DMS53 treated with DMSO at 0.1 percent for 48 hours (cell line): ENCODE measurements around the gene NT5DC3.
"Not testable (repeated sequence)": the region's sequence is repeated elsewhere in the genome, so short reads cannot be mapped to it uniquely, and the experiment has no call there.

Experiments
- DNase-seq: peaks from one replicate; lab custom pipeline; 2025; ENCODE audit not compliant: unreplicated experiment; lab: John Stamatoyannopoulos, UW

NT5DC3 gene

GRCh38 chr12:103810111-103810510 is 30.9 kb downstream of the NT5DC3 start:
- no peak for DNase-seq

DNA sequence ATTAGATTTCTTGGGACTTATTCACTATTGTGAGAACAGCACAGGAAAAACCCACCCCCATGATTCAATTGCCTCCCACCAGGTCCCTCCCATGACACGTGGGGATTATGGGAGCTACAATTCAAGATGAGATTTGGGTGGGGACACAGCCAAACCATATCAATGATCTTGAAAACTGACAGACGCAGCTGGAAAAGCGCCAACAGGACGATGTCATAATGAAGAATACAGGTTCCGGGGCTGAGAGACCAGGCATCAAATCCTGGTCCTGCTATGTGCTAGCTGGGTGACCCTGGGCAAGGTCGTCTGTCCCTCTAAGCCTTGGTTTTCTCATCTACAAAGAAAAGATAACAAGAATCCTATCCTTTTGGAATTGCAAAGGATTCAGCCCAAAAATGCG is 31.4 kb downstream of the NT5DC3 start:
- DNase-seq: not testable (repeated sequence)

GRCh38 chr12:103809154-103809553 is 31.9 kb downstream of the NT5DC3 start:
- no peak for DNase-seq

GRCh38 chr12:103808239-103808880 is 32.7 kb downstream of the NT5DC3 start:
- DNase-seq: no peak

DNA sequence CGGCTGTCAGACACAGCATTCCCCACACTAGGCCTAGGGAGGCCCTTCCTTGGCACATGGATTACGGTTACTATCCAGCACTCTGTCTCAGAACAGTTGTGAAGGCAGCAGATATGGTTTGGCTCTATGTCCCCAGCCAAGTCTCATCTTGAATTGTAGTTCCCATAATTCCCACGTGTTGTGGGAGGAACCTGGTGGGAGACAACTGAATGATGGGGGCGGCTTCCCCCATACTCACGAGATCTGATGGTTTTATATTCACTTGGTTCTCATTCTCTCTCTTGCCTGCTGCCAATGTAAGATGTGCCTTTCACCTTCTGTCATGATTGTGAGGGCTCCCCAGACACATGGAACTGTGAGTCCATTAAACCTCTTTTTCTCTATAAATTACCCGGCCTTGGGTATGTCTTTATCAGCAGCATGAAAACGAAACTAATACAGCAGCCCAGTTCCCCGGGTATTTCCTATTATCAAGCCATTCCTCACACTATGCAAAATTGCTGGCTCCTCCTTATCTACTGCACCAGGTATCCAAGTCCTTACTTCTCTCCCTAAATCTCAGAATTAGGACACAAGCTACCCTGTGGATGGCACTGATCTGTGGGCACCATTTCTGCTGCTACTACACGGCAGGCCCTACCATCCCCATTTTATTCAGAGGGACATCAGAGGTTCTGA is 33.3 kb downstream of the NT5DC3 start:
- DNase-seq: no peak

DNA sequence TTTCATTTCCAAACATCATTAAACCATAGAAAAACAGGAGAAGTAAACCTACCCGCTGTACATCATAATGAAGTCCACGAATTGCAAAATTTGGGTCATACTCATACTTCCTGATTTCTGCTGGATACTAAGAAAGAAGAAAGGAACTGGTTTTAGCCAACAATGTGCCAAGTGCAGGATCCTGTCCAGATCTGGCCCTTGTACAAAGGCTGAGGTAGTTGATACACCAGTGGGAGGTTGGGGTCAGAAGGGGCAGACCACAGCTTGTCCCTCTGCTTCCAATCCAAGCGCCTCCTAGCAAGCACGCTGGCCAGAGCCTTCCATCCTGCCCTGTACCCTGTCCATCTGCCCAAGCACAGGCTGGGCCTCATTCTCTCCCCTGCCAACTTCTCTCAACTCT is 34.2 kb downstream of the NT5DC3 start:
- DNase-seq: no peak

- DNase-seq: no peak
These were observed 35.2 kb downstream of the NT5DC3 start for GRCh38 chr12:103805655-103806360.

DNA sequence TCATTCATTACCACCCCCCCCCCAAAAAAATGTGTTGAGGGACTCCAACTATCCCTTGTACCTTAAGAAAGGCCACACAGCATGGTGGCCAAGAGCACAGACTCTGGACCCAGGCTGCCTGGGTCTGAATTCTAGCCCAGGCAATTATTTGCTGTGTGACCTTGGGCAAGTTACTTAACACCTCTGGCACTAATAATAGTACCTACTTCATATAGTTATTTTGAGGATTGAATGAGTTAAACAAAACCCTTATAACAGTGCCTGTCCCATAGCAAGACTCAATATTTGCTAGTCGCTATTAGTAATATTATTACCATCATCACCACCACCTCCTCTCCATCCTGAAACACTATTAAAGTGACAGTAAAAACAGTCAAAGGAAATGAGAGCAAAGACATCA is 37.2 kb downstream of the NT5DC3 start:
- DNase-seq: no peak

GRCh38 chr12:103802586-103802886 is 38.5 kb downstream of the NT5DC3 start:
- no peak for DNase-seq

- no peak for DNase-seq
These were observed 39.1 kb downstream of the NT5DC3 start for GRCh38 chr12:103801709-103802585.

DNA sequence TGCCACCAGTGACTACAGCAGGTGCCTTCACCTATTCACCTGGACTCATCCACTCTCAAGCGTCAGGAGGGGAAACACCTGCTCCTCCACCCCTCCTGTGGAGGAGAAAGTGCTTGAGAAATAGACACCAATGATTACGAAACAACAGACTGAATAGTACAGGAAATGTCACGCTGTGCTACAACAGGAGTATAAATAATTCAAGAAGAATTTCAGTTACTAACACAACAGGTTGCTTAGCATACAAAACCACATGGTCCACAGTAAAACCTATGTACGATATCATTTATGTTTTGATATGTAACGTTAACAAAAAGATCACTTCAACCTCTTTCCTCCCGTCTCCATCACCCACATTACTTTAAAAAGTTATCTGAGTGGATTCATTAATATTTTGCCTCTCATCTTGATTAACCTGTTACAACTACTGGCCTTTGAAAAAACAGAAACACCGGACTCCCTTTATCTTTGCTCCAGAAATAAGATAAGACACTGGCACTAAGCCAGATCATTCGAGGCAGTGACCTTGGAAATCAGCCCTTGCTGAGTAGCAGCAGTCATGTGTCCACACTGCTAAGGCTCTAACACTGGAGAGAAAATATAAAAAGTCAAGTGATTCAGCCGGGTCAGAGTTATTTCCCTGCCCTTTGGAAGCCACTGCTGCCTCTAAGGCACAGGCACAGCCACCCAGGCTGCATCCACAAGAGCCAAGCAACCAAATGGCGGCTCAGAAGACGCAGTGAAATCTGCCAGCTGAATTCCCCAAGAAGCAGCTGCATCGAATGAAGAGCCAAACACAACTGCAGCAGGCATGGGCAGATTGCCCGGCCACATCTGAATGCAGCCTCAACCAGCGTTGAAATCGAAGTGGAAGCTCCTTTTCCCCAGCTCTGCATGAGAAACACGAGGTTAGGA is 40.9 kb downstream of the NT5DC3 start:
- peak; percentile 98 for DNase-seq

DNA sequence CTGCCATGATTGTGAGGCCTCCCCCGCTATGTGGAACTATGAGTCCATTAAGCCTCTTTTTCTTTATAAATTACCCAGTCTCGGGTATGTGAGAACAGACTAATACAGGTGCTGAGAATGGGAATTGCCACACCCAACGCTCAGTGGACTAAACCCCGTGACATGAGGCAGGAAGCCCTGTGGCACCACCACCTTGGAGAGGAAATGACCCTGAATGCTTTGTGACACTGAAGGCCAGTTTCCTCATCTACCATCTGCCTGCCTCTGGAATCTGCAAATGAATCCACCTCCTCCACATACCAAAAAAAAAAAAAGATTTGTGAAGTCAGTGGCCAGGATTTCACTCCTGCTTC is 41.6 kb downstream of the NT5DC3 start:
- no peak for DNase-seq

DNA sequence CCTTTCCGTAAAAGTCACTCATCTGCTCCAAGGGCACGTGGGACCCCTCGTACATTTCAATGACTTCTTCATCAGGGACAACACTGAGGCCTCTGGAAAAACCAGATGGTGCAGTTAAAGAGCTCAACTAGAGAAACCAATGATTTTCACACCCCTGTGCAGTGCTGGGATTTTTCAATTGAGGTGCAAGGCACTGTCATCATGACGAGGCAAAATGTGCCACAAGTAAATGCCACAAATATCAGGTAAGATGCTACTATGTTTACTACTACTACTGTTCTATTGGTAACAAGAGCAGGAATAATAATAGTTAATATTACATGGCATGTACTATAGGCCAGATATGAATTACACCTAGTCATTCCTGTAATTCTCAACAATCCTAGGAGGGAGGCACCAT is 42.4 kb downstream of the NT5DC3 start:
- no peak for DNase-seq

- DNase-seq: no peak
These were observed 46.5 kb downstream of the NT5DC3 start for GRCh38 chr12:103794309-103795213.

- no peak for DNase-seq
These were observed 47.5 kb downstream of the NT5DC3 start for GRCh38 chr12:103793512-103794045.

DNA sequence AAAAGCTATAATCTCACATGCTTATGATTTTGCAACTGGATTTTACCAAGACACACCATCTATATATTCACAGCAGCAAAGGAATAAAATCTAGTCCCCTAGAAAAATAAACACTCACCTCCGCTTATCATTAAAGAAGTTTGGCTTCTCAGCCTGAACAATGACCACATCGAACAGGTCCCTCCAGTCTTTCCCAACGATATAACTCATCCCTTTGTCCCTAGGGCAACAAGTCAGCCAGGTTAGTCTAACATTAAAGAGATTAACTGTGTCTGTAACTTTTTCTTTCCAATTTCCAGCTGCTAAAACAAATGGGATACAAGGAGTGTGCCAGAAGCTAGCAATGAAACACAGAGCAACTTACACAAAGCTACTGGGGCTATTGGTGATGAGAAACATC is 48.0 kb downstream of the NT5DC3 start:
- DNase-seq: no peak

DNA sequence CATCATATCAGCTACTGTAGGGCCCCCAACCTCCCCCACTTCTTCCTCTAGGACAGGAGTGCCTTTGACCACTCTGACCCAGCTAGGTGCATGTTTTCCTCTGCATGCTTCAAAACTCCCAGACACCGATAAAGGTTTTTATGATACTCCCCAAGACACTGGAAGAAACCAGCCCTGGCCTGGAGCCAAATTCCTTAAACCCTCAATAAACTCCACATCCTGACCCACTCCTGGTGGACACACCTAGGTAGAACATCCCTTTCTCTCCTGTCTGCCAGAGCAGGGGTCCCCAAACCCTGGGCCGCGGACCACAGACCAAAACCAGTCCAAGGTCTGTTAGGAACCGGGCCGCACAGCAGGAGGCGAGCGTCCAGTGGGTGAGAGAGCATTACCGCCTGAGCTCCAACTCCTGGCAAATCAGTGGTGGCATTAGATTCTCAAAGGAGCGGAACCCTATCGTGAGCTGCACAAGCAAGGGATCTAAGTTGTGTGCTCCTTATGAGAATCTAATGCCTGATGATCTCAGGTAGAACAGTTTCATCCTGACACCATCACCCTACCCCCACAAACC is 49.6 kb downstream of the NT5DC3 start:
- DNase-seq: no peak

- DNase-seq: no peak
These were observed 54.8 kb downstream of the NT5DC3 start for GRCh38 chr12:103786201-103786600.
